Activated CD4-positive, alpha-beta T cell treated with anti-CD3 and anti-CD28 coated beads for 4 hours (primary cell): ENCODE data around the gene MRPS12.
"Not testable (repeated sequence)": the region's sequence is repeated elsewhere in the genome, so short reads cannot be mapped to it uniquely, and the experiment has no call there.

ENCODE experiments used
- DNase-seq, 2 donors: peaks; one replicate each; pipeline ENCODE4 v3.0.0-alpha.2; 2020

Gene MRPS12

DNA sequence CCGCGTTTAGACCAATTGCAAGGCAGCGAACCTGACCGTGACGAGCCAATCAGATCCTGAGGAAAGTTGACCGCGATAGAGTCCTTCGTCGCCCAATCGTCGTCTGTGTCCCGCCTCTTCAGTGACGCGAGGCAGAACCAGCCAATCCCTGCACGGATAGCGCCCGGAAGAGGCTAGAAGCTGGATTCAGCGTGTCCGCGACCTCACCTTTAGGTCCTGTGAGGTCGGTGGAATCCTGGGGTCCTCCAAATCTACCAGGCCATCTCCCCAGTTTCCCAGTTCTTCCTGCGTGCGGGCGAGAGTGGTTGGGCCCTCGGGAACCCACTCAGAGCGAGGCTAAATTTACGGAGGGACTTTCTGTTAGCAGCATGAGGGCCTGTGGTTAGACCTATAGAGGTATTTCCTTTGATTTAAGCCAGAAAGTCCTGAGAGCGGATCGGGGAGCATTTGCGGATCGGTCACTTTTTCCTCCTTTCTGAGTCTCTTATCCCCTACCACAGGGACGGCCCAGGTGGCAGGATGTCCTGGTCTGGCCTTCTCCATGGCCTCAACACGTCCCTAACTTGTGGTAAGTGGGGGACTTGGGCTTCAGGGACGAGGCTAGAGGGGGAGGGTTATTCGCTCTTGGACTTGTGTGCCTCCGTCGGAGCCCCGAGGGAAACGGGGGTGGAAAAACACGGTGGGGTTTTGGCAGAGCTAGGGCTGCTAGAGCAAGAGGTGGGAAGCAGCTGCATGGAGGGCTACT, at the start of gene MRPS12:
Gene MRPS12, plus strand, starts transcription at position 169 of the 745 bp plus-strand sequence. Its CDS starts 351 bp downstream, at position 520.
- peak; percentile 98 for DNase-seq

DNA sequence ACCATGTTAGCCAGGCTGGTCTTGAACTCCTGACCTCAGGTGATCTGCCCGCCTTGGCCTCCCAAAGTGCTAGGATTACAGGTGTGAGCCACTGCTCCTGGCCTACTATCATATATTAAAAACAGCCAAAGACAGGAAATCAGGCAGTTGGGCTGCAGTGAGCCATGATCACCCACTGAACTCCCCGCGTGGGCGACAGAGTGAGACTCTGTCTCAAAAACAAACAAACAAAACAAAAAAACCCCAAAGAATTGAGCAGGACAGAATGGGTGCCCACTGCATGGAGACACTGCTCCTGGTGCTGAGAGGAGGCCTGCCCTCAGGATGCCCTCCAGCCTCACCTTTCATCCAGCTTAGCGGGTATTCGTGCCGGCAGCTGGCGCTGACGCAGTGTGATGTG, 47.5 kb upstream of the MRPS12 start:
- no peak for DNase-seq

DNA sequence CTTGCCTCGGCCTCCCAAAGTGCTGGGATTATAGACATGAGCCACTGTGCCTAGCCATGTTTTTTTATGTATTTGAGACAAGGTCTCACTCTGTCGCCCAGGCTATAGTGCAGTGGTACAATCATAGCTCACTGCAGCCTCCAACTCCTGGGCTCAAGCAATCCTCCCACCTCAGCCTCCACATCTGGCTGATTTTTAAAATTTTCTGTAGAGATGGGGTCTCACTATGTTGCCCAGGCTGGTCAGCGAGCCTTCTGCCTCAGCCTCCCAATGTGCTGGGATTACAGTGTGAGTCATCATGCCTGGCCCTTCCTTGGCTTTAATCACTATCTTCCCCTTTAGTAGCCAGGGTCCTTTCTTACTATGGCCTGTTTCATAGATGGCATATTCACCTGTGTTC, 46.1 kb upstream of the MRPS12 start:
- not testable (repeated sequence) for DNase-seq

DNA sequence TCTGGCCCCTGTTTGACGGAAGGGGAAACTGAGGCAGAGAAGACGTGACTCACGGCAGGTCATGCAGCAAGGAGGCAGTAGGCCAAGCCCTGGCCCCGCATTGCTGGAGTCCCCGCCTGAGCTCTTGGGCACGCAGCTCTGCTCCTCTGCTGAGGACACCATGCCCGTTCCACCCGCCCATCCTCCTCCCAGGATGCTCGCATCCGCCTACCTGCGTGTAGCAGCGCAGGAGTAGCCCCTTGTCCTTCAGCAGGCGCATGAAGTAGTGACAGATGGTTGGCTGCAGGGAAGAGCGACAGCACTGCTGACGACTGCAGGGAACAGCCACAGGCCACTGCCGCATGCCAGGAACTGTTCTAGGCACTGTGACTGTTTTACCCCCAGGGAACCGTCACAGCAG, 41.9 kb upstream of the MRPS12 start:
- no peak for DNase-seq

DNA sequence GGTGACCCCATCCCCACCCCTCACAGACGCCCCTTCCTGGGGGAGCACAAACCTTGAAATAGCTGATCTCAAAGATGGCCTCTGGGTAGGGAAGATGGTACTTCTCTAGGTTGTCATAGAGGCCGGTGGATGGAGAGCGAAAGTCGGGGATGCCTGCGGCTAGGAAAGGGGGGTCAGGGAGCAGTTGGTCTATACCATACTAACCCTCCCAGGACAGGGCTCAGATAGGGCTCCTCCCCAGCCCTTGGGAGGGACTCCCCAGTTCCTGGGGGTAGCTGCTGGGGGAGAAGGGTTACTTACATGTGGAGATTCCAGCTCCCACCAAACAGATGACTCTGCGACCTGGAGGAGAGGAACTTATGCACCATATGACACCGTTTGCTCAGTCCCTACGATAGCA, 40.9 kb upstream of the MRPS12 start:
- no peak for DNase-seq

DNA sequence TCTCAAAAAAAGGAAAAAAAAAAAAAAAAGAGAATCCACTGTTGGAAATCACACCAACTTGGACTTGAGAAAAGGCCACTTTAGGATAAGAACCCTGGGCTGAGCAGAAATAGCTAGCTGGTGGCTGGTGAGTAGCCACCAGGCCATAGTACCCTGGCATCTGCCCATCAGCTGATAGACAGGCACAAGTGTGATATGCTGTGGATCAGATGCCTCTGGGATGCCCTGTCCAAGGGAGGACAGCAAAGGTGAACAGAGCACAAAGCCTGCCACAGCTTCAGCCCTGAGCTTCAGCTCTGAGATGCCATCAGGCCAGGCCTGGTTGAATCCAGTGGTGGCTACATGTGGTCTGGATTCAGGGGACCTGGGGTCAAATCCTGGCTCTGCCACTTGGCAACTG, 40.1 kb upstream of the MRPS12 start:
- DNase-seq, result no peak

DNA sequence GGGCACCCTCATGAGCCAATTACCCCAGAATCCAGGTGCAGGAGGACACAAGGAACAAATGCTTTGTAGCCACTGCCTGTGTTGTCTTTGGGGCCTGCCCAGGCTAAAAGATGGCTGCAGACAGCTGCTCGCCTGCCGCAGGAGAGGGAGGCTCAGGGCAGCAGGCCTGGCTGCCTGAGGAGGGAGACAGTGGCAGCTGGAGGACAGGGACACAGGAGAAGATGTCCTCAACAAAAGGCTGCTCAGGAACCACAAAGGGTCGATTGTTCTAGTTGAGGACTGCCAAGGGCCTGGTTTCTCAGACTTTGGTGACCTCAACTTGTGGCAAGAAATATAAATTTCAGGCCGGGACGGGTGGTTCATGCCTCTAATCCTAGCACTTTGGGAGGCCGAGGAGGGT, 39.0 kb upstream of the MRPS12 start:
- no peak for DNase-seq

DNA sequence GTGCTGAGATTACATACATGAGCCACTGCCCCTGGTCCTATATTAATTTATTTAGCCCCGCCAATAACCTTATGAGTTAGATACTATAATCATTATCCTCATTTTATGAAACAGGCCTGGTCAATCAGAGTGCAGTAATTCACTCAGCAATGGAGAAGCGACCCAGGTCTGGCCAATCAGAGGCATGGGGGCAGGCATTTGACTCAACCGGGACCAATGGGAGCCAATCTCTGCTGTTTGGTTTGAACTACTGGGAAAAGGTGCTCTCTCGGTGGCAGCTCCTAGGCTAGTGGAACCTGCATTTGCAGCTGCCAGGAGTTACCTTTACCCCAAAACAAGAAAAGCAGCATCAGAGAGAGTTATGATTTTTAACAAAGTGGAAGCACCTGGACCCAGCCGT, 37.9 kb upstream of the MRPS12 start:
- DNase-seq, result no peak

DNA sequence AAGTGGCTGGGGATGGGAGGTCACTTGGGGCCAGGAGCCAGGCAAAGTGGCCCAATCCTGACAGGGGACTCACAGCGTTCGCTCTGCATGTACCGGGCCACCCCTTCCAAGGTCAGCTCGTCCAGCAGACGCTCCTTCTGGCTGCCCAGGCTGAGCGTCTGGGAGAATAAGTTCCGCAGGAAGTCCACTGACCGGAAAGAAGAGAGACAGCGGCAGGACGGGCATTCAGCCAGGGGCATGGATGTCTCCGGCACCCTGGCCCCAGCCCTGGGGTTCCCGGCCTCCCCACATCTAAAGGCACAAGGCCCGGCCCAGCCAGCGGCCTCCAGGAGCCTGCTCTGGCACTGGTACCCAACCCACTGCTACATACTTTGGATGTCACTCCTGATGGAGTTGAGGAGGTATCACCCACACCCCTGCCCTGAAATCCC, 37.4 kb upstream of the MRPS12 start:
- DNase-seq, result no peak

DNA sequence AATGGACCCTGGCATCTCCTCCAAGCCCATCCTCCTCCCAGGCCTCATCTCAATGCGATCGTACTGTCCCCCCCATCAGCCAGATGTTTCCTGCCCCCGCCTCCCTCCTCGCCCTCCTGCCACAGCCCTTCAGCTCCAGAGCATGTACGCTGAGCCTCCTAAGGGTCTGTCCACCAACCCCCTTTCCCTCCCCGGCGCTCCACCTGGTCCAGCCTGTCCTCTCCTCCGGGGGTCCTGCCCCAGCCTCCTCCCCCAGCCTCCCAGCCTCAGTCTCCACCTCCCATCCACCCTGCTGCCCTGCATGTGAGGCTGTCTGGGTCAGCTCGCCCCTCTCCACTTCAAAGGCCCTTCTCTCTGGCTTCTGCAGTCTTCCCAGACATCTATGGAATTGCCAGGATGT, 35.8 kb upstream of the MRPS12 start:
- no peak for DNase-seq

DNA sequence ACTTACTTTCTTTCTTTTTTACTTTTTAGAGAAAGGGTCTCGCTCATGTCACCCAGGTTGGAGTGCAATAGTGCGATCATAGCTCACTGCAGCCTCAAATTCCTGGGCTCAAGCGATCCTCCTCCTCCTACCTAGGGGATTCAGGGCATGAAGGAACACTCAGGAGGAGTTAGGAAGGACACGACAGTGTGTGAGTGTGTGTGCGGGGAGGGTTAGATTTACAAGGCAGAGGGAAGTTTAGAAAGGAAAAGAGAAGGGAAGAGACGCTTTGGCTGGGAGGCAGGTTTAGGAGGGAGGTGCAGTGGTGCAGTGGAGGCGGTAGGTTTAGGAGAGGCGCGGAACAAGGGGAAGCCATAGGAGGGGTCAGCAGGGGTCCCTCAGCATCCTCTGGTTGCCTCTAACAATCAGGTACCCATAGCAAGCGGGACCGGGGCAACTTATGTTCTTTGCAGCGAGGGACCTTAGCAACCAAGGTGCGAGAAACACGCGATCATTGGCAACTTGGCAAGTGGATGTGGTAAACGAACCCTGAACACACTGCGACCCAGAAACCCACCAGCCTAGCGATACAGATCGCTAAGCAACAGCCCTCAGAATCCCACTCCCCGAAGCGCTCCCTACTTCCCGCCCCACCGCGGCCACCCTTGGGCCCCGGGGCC, 31.8 kb upstream of the MRPS12 start:
- peak in 1 of 2 donors; percentile 11 for DNase-seq

DNA sequence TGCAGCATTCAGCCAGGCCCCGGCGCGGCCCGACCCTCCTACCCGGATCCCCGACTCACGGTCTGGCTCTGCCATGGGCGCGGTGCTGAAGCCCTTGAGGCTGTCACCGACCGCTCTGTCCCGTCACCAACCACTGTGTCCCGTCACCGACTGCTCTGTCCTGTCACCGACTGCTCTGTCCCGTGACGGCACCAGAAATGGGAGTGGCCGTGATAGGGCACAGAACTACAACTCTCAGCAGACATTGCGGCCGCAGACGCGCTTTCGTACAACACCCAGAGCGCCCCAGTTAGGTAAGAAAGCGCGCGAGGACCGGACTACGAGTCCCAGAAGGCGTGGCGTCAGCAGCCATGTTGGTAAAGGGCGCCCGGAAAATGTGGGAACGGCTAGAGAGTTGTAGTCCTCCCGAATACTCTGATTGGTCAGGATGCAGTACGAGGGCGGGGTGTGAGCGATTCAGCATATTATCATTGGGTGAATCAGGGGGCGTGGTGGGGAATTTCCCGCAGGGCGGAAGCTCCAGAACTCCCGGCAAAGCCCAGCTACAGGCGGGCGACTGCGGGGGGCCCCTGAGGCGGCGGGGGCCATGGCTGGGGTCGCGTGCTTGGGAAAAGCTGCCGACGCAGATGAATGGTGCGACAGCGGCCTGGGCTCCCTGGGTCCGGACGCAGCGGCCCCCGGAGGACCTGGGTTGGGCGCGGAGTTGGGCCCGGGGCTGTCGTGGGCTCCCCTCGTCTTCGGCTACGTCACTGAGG, 31.1 kb upstream of the MRPS12 start, which contains the start of the genes NFKBIB and SIRT2:
Gene NFKBIB, plus strand, starts transcription at position 523 of the 755 bp plus-strand sequence. Its CDS starts 64 bp downstream, at position 587.
Gene SIRT2, minus strand, starts transcription at position 172 of the 755 bp plus-strand sequence. Its CDS starts 97 bp downstream, at position 75.
- peak; percentile 98 to 99 for DNase-seq

DNA sequence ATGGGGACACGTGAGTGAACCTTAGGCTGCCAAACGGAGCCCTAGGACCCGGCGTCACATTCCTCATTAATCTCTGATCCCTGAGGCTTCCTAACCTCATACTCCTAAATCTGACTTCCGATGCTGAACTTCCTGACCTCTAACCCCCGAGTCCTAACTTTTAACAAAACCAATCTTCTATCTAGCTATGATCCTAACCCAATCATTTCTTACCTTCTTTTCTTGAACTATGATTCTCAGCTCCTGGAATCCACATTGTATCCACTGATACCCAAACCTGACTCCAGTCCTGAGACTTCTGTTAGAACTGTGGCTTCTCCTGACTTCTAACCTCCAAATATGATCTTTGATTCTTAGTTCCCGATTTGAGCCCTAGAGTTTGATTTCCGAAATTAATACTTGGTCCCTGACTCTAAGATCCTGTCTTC, 30.5 kb upstream of the MRPS12 start:
- DNase-seq, result no peak

DNA sequence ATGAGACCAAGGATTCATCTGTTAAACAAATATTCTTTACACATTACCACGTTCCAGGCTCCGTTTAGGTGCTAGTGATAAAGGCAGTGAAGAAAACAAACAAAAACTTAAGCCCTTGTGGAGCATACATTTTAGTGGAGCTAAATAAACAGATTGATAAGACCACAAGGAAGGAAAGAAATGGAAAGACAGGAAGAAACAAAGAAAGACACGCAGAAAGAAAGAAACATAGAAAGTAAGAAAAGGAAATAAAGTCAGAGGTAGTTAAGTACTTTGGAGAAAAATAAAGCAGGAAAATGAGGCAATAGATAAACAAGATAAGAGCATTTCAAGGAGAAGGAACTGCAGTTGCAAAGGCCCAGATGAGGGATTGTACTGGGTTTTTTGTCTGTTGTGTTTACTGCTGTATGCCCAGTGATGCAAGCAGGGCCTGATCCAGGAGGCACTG, 30.0 kb upstream of the MRPS12 start:
- DNase-seq, result no peak

DNA sequence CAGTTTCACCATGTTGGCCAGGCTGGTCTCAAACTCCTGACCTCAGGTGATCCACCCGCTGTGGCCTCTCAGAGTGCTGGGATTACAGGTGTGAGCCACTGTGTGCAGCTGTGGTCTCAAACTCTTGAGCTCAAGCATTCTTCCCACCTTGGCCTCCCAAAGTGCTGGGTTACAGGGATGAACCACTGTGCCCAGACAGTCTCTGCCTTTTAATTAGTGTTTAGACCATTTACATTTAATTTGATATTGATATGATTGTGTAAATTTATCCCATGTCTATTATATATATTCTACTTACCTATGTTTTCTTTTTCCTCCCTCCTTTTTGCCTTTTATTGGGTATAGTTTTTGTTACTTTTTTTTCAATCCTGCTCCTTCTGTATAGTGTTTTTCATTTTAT, 29.1 kb upstream of the MRPS12 start:
- DNase-seq, result no peak

DNA sequence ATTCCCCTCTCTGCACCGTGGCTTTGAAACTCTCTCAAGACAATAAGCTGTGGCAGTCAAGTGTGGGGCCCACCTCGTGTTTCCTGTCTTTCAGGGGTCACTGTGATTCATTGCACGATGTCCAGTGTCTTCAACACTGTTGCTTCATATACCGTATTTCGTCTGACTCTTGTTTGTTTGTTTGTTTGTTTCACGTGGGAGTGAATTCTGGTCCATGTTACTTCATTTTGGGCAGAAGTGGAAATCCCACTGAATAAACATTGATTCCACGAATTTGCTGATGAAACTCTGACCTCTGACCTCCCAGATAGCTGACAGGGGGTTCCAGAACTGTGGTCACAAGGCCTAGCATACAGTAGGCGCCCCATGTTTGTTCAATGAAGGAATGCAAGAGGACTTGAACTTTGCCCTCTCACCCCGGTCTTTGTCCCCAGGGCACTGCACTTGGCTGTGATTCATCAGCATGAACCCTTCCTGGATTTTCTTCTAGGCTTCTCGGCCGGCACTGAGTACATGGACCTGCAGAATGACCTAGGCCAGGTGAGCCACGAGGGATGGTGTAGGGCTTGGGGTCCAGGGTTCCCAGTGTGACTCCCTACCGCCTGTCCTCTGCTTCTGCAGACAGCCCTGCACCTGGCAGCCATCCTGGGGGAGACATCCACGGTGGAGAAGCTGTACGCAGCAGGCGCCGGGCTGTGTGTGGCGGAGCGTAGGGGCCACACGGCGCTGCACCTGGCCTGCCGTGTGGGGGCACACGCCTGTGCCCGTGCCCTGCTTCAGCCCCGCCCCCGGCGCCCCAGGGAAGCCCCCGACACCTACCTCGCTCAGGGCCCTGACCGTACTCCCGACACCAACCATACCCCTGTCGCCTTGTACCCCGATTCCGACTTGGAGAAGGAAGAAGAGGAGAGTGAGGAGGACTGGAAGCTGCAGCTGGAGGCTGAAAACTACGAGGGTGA, 25.9 kb upstream of the MRPS12 start:
- no peak for DNase-seq

DNA sequence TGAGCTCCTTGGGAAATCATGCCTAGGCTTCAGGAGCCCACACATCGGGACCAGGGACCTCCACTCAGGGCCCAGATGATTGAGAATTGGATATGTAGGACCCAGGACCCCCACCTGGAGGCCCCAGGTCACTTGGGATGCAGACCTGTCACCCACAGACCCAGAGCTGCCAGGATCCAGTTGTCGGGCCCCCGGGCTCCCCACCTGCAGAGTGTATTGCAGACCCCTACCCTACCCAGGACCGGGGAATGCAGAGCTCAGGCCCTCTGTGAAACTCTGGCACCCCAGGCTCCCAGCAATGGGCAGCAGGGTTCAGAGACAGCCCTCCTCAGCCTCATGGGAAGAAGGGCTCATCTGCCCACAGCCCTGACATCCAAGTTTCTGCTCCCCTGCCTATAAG, 25.1 kb upstream of the MRPS12 start:
- DNase-seq, result no peak

DNA sequence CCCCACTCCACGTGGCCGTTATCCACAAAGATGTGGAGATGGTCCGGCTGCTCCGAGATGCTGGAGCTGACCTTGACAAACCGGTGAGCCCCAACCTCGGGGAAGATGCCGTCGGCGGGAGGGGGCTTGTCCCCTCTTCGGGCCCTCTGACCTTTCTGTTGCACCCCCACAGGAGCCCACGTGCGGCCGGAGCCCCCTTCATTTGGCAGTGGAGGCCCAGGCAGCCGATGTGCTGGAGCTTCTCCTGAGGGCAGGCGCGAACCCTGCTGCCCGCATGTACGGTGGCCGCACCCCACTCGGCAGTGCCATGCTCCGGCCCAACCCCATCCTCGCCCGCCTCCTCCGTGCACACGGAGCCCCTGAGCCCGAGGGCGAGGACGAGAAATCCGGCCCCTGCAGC, 23.5 kb upstream of the MRPS12 start:
- no peak for DNase-seq

DNA sequence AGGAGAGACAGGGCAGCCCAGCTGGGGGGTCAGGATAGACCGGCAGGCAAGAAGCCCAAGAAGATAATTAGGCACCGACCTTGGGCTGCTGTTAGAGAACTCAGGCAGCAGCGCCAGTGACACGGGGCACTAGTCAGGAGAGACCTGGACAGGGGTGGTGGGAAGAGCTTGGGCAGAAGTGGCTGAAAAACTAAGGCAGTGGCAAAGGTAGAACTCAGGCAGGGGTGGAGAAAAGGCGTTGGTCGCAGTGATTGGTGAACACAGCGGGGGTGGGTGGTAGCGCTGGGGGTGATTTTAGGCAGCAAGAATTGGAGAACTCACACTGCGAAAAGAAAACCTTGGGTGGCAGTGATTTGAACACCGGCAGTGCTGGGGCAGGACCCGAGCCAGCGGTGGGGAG, 23.1 kb upstream of the MRPS12 start:
- DNase-seq, result no peak

DNA sequence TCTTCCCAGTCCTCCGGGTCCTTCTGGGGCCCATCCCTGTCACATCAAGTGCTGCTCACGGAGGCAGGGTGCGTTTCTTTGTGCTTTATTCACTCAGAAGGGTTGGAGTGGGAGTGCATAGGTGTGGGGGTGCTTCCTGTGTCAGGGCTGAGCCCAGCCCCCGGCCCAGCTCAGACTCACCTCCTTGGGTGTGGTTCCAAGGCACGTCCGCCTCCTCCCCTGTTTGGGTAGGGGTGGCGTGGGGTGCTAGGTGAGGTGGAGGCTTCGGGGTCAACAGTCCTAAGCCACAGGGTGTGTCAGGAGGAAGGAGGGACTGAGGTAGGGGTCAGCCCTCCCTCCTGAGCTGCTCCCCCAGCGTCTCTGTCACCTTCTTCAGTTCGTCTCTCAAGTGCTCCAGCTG, 21.8 kb upstream of the MRPS12 start:
- no peak for DNase-seq

DNA sequence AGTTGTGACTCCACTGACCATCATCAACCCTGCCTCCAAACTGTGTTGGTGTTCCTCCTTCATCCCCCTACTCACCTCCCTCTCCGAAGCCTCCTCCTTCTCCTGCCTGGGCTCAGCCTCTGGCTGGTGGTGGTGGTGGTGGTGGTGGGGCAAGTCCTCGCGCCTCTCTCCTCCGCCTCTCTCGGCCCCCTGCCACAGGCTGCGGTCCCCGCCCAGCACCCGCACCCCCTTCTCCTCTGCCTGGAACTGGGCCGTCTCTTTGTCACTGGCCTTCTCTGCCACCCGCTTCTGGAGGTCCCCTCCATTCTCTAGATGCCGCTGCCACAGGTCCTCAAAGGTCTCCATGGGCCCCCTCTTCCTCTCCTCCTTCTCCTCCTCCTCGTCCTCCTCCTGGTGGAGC, 20.3 kb upstream of the MRPS12 start:
- no peak for DNase-seq

DNA sequence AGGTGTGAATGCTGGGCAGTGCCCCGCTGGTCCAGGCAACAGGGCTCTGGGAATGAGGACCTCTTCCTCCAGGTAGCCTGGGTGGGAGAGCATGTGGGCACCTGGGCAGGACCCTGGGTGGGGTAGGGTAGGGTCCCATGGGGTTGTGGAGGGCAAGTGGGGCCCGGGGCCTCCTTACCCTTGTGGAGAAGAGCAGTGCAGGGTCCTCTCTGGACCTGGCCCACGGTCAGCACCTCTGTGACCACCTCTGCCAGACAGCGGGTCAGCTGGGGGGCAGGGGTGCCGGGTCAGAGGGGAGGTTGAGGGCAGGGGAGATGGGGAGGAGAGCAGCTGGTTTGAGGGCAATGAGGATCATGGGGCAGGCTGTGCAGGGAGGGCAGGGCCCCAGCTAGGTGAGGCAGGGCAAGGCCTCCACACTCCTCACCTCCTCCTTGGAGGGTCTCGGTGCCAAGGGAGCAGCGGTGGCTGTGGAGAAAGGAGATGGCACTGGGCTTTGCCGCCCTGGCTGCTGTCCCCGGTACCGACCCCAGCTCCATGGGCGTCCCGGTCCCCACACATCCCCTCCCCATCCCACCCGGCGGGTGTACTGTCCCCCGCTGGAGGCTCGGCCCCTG, 19.2 kb upstream of the MRPS12 start:
- no peak for DNase-seq
